GM12878 (cell line): ENCODE results near the gene RB1. TPM values are rescaled to one million over a fixed set of nuclear protein-coding genes. Genes with fewer than 3 reads are reported as not detected.

Source experiments
- ATAC-seq: fragments of 200-7000 bp; cut with Tn5 transposase; 3 replicates; pipeline ENCODE4 v1.9.1; 2020; ENCODE audit warnings: mild to moderate bottlenecking, moderate library complexity
- BruUV-seq: library from RNA; stranded (reverse); fragments of 400-500 nt; replicated peaks from 2 replicates; lab custom pipeline; 2021; lab: Mats Ljungman, UMichigan
- CTCF ChIA-PET: fragments of 300-600 bp; sonication (Branson Sonifier 250); formaldehyde crosslinking; extraction: SDS; loops from one replicate; lab custom pipeline; 2021; ENCODE audit warnings: inconsistent platforms; lab: Yijun Ruan, JAX
- POLR2A ChIA-PET: fragments of 350-600 bp; formaldehyde crosslinking; extraction: SDS; loops from one replicate; lab custom pipeline; 2021; ENCODE audit warnings: inconsistent platforms; lab: Charles Lee
- RAD21 ChIA-PET: fragments of 300-600 bp; sonication (Branson Sonifier 250); formaldehyde crosslinking; loops from one replicate; lab custom pipeline; 2023; ENCODE audit warnings: antibody characterized with exemption; ENCODE audit not compliant: unreplicated experiment; lab: Charles Lee
- SMC1A ChIA-PET: fragments of 300-600 bp; sonication (Branson Sonifier 250); formaldehyde crosslinking; loops from one replicate; lab custom pipeline; 2023; ENCODE audit not compliant: unreplicated experiment, uncharacterized antibody; lab: Charles Lee
- DNase-seq: peaks from one replicate; pipeline ENCODE4 v3.0.0-alpha.2; 2011; ENCODE audit warnings: low read depth, low spot score
- FAIRE-seq: peaks from 3 replicates; lab custom pipeline; 2011; peaks lifted over from hg19 to GRCh38; lab: Jason Lieb, UNC
- H2AFZ ChIP-seq: 2 replicates; pipeline ENCODE4 v1.6.0; 2011; ENCODE audit warnings: low read depth, low read length, control low read depth; ENCODE audit not compliant: control insufficient read depth
- H3K27ac ChIP-seq: 2 replicates; pipeline ENCODE4 v1.5.1; 2011; ENCODE audit warnings: control low read depth; ENCODE audit not compliant: control insufficient read depth, insufficient read depth
- H3K27me3 ChIP-seq, 2 experiments: replicated peaks in 1 of 2; 2 replicates each; pipeline versions ENCODE4 v1.6.0 to v1.6.1; 2011; ENCODE audit warnings: low read length in 1 of 2; ENCODE audit not compliant: control insufficient read depth in 2 of 2, insufficient read depth in 2 of 2
- H3K36me3 ChIP-seq, 2 experiments: 2 replicates each; pipeline ENCODE4 v1.5.1; 2011; ENCODE audit warnings: low read length in 1 of 2; ENCODE audit not compliant: control insufficient read depth in 2 of 2, insufficient read depth in 2 of 2
- H3K4me1 ChIP-seq: 2 replicates; pipeline ENCODE4 v1.6.1; 2011; ENCODE audit warnings: mild to moderate bottlenecking, low read length, moderate library complexity, mixed read lengths; ENCODE audit not compliant: control insufficient read depth, insufficient read depth
- H3K4me2 ChIP-seq: 2 replicates; pipeline ENCODE4 v1.6.0; 2011; ENCODE audit warnings: control low read depth; ENCODE audit not compliant: control insufficient read depth, insufficient read depth
- H3K4me3 ChIP-seq: fragments of 200-600 bp; sonication (generic); 2 replicates; pipeline ENCODE4 v1.5.1; 2016
- H3K79me2 ChIP-seq: 2 replicates; pipeline ENCODE4 v1.6.0; 2011; ENCODE audit warnings: low read length; ENCODE audit not compliant: control insufficient read depth, insufficient read depth
- H3K9ac ChIP-seq: 2 replicates; pipeline ENCODE4 v1.8.0; 2011; ENCODE audit warnings: low read length, control low read depth, mixed read lengths; ENCODE audit not compliant: control insufficient read depth, insufficient read depth
- H3K9me3 ChIP-seq: replicated peaks from 3 replicates; pipeline ENCODE4 v1.5.1; 2011; ENCODE audit warnings: mild to moderate bottlenecking, low read length; ENCODE audit not compliant: control insufficient read depth, insufficient read depth
- H4K20me1 ChIP-seq: 2 replicates; pipeline ENCODE4 v1.6.0; 2011; ENCODE audit not compliant: control insufficient read depth, insufficient read depth
- ASH2L ChIP-seq: fragments of 300-600, 200-600 bp; sonication (generic); IDR thresholded peaks from 2 replicates; pipeline ENCODE4 v1.6.1; 2017; ENCODE audit warnings: low read depth, mild to moderate bottlenecking, borderline replicate concordance
- ATF3 ChIP-seq: IDR thresholded peaks from 2 replicates; pipeline ENCODE4 v1.6.1; 2011; ENCODE audit warnings: low read depth, mild to moderate bottlenecking, low read length, moderate library complexity, borderline replicate concordance; ENCODE audit errors: extremely low read depth
- CREM ChIP-seq: IDR thresholded peaks from 2 replicates; pipeline ENCODE4 v1.6.1; 2014; ENCODE audit warnings: antibody characterized with exemption, low read depth
- EGR1 ChIP-seq, 2 experiments: IDR thresholded peaks; 1 replicate in 1 of 2; 2 replicates in 1 of 2; pipeline ENCODE4 v1.6.1; 2011 to 2012; ENCODE audit warnings: low read depth in 2 of 2, low read length in 2 of 2, borderline replicate concordance in 1 of 2, mild to moderate bottlenecking in 1 of 2, moderate library complexity in 1 of 2
- SIX5 ChIP-seq: IDR thresholded peaks from 2 replicates; pipeline ENCODE4 v1.6.1; 2011; ENCODE audit warnings: mild to moderate bottlenecking, low read depth, low read length, moderate library complexity; ENCODE audit not compliant: severe bottlenecking
- SP1 ChIP-seq: IDR thresholded peaks from one replicate; pipeline ENCODE4 v1.6.1; 2011; ENCODE audit warnings: low read depth, low read length
- SUPT20H ChIP-seq: IDR thresholded peaks from 2 replicates; pipeline ENCODE4 v1.6.1; 2011; ENCODE audit warnings: low read depth, mild to moderate bottlenecking, low read length, moderate library complexity, borderline replicate concordance; ENCODE audit not compliant: control insufficient read depth
- TBL1XR1 ChIP-seq: IDR thresholded peaks from 2 replicates; pipeline ENCODE4 v1.6.1; 2012; ENCODE audit warnings: low read depth, low read length, improper control_type of control experiment
- ZNF207 ChIP-seq: fragments of 450-650 bp; IDR thresholded peaks from 2 replicates; pipeline ENCODE4 v1.6.1; 2014; ENCODE audit warnings: antibody characterized with exemption, mild to moderate bottlenecking, borderline replicate concordance
- ZZZ3 ChIP-seq: IDR thresholded peaks from 2 replicates; pipeline ENCODE4 v1.6.1; 2011; ENCODE audit warnings: low read depth; ENCODE audit not compliant: control insufficient read depth, insufficient read length
- WGBS: methylation state at CpG from one replicate; pipeline ENCODE4 v1.1.6; 2016; ENCODE audit warnings: low lambda C conversion rate; ENCODE audit not compliant: insufficient replicate concordance, insufficient coverage; ENCODE audit errors: missing lambda C conversion rate; 5-methylcytosine and 5-hydroxymethylcytosine counted together
- in situ Hi-C: fragments of 300-500 bp; cut with MboI; formaldehyde crosslinking; loops from 9 replicates; pipeline ENCODE4 v1.14.3; 2018; ENCODE audit warnings: mixed read lengths
- intact Hi-C: fragments of 100-400 bp; cut with micrococcal nuclease; formaldehyde crosslinking; loops from one replicate; pipeline ENCODE4 v1.14.2; 2022; ENCODE audit not compliant: unreplicated experiment
- polyA plus RNA-seq, 11 experiments: library from polyadenylated mRNA; depleted of rRNA in 4 of 11; unstranded in 6 of 11; stranded (reverse) in 5 of 11; fragments of >200 nt; fragmentation: Nextera tagmentation in 4 of 11; fragmentation: Illumina TruSeq in 1 of 11; extraction: Ambion mirVana in 4 of 11; extraction: Trizol in 1 of 11; gene quantifications; 1 replicate in 1 of 11; 2 replicates in 10 of 11; pipeline versions ENCODE4 v1.2.1 to v1.2.3, GENCODE V29; 2011 to 2016; ENCODE audit warnings: inconsistent platforms in 2 of 11, missing spikeins in 2 of 11, low read depth in 1 of 11
- total RNA-seq, 4 experiments: library from RNA; depleted of rRNA in 3 of 4; stranded (reverse); fragments of >200 nt in 3 of 4; fragmentation: Illumina TruSeq in 1 of 4; extraction: Trizol in 1 of 4; gene quantifications; 2 replicates each; pipeline versions ENCODE4 v1.2.1 to v1.2.3, GENCODE V29; 2013 to 2021

The RB1 gene
- total and polyA plus RNA-seq, 10 of the 15 experiments (the other 5 are each of a cell fraction or from before 2014, with no cell fraction given) = 2.8 to 45.0 (median 8.3) TPM

- SMC1A ChIA-PET = no interaction called here
- 96% methylated on average over 3 of the region's 3 CpGs for WGBS
- Histone ChIP-seq H3K27me3 (no peaks in the 10 kb centered on the region), H2AFZ (no peak overlapping the region), H3K36me3 (no peaks in the 10 kb centered on the region), H3K9ac (no peak overlapping the region), H3K27ac (no peak overlapping the region), H3K4me1 (peaks cover 11% of the 10 kb centered on the region), H3K4me3 (no peak overlapping the region), H3K9me3 (peaks cover 1% of the 10 kb centered on the region; the same call in 1 of the 3 replicates), H4K20me1 (no peaks in the 10 kb centered on the region), H3K79me2 (no peaks in the 10 kb centered on the region), H3K4me2 (no peak overlapping the region)
- FAIRE-seq (no peak), DNase-seq (no peak), ATAC-seq (no peak)
- in situ Hi-C loops = no loop called here
- BruUV-seq = no TSS peak
- RAD21 ChIA-PET = no interaction called here
- POLR2A ChIA-PET = no interaction called here
- intact Hi-C loops = no loop called here
- TF ChIP-seq ZNF207 = no peak
- no peak for TF ChIP-seq ASH2L
- TF ChIP-seq EGR1 (IDR thresholded peaks at IDR 0.05; ENCODE audit: borderline replicate concordance in 1 of 2, low read depth in 2 of 2, low read length in 2 of 2) = no peak
- TF ChIP-seq SIX5 = no peak
- TF ChIP-seq SP1 = no peak
- no peak for TF ChIP-seq ATF3
- no peak for TF ChIP-seq ZZZ3
- TF ChIP-seq SUPT20H = no peak
- no peak for TF ChIP-seq TBL1XR1
- no peak for TF ChIP-seq CREM
- CTCF ChIA-PET = no interaction called here
Observed at GRCh38 chr13:48434200-48434599, 130.6 kb downstream of the RB1 start.
